Activated CD8-positive, alpha-beta memory T cell treated with anti-CD3 and anti-CD28 coated beads, Interleukin-2, amount 50 U/mL, for 24 hours (primary cell): ENCODE results near the gene MCU.
"Not testable (repeated sequence)": the region's sequence is repeated elsewhere in the genome, so short reads cannot be mapped to it uniquely, and the experiment has no call there.

Experiments
- DNase-seq: peaks from one replicate; pipeline ENCODE4 v3.0.0-alpha.2; 2020; ENCODE audit errors: extremely low read depth

Gene MCU

GRCh38 chr10:72899545-72899944 is 207.6 kb downstream of the MCU start:
- DNase-seq: no peak

GRCh38 chr10:72903941-72904446 is 212.1 kb downstream of the MCU start:
- DNase-seq: not testable (repeated sequence)

- DNase-seq: no peak
These were observed 212.9 kb downstream of the MCU start for GRCh38 chr10:72904806-72905205.

- no peak for DNase-seq
These were observed 214.5 kb downstream of the MCU start for GRCh38 chr10:72906446-72906845.

- DNase-seq: no peak
These were observed 218.8 kb downstream of the MCU start for GRCh38 chr10:72910705-72911104.

GRCh38 chr10:72911758-72912157 is 219.8 kb downstream of the MCU start:
- DNase-seq: no peak

- DNase-seq: no peak
These were observed 220.8 kb downstream of the MCU start for GRCh38 chr10:72912736-72913135.

- DNase-seq: no peak
These were observed 221.3 kb downstream of the MCU start for GRCh38 chr10:72913287-72913686.

GRCh38 chr10:72917201-72917600 is 225.3 kb downstream of the MCU start:
- DNase-seq: not testable (repeated sequence)

- not testable (repeated sequence) for DNase-seq
These were observed 225.9 kb downstream of the MCU start for GRCh38 chr10:72917803-72918332.

GRCh38 chr10:72918352-72918751 is 226.4 kb downstream of the MCU start:
- no peak for DNase-seq

- not testable (repeated sequence) for DNase-seq
These were observed 229.3 kb downstream of the MCU start for GRCh38 chr10:72921147-72921683.

- DNase-seq: no peak
These were observed 232.4 kb downstream of the MCU start for GRCh38 chr10:72924351-72924750.

- DNase-seq: no peak
These were observed 234.1 kb downstream of the MCU start for GRCh38 chr10:72925951-72926465.

- no peak for DNase-seq
These were observed 235.5 kb downstream of the MCU start for GRCh38 chr10:72927485-72927884.

GRCh38 chr10:72928798-72929197 is 236.9 kb downstream of the MCU start:
- DNase-seq: no peak

GRCh38 chr10:72930276-72930675 is 238.3 kb downstream of the MCU start:
- no peak for DNase-seq

GRCh38 chr10:72932259-72933015 is 240.5 kb downstream of the MCU start:
- DNase-seq: no peak

GRCh38 chr10:72935361-72935760 is 243.4 kb downstream of the MCU start:
- DNase-seq: no peak
